Osteoblast (primary cell): ENCODE results near the gene PDP2. TPM values are rescaled to one million over a fixed set of nuclear protein-coding genes. Genes with fewer than 3 reads are reported as not detected.

Experiments
- DNase-seq: peaks from one replicate; pipeline ENCODE4 v3.0.0; 2011; ENCODE audit warnings: low spot score, mixed read lengths; ENCODE audit not compliant: insufficient read length; ENCODE audit errors: missing footprints
- H2AFZ ChIP-seq: 2 replicates; pipeline ENCODE4 v1.6.0; 2011; ENCODE audit warnings: mild to moderate bottlenecking, low read length
- H3K27ac ChIP-seq: 2 replicates; pipeline ENCODE4 v1.5.1; 2011; ENCODE audit warnings: mild to moderate bottlenecking, low read depth, low read length, moderate library complexity
- H3K27me3 ChIP-seq: 2 replicates; pipeline ENCODE4 v1.6.0; 2012; ENCODE audit warnings: mild to moderate bottlenecking, control low read depth, inconsistent platforms, low read length, moderate library complexity; ENCODE audit not compliant: insufficient read depth
- H3K36me3 ChIP-seq: 2 replicates; pipeline ENCODE4 v1.5.1; 2011; ENCODE audit warnings: mild to moderate bottlenecking, low read length, control low read depth, moderate library complexity; ENCODE audit not compliant: insufficient read depth
- H3K4me1 ChIP-seq: 2 replicates; pipeline ENCODE4 v1.5.1; 2011; ENCODE audit warnings: mild to moderate bottlenecking, low read length, control low read depth, moderate library complexity; ENCODE audit not compliant: insufficient read depth
- H3K4me2 ChIP-seq: 2 replicates; pipeline ENCODE4 v1.6.0; 2011; ENCODE audit warnings: mild to moderate bottlenecking, low read length; ENCODE audit not compliant: insufficient read depth
- H3K4me3 ChIP-seq: fragments of 200-600 bp; sonication (generic); 3 replicates; pipeline ENCODE4 v1.5.1; 2012; ENCODE audit warnings: mild to moderate bottlenecking, low read length, inconsistent platforms; ENCODE audit not compliant: insufficient read depth
- H3K79me2 ChIP-seq: 2 replicates; pipeline ENCODE4 v1.6.0; 2012; ENCODE audit warnings: mild to moderate bottlenecking, low read length, control low read depth, inconsistent platforms; ENCODE audit not compliant: insufficient read depth
- H3K9me3 ChIP-seq: 2 replicates; pipeline ENCODE4 v1.5.1; 2011; ENCODE audit warnings: low read depth, low read length, control low read depth
- H4K20me1 ChIP-seq: 2 replicates; pipeline ENCODE4 v1.6.0; 2012; ENCODE audit warnings: mild to moderate bottlenecking, low read length, control low read depth; ENCODE audit not compliant: insufficient read depth
- total RNA-seq: library from RNA; depleted of rRNA; stranded (reverse); fragments of >200 nt; gene quantifications from 2 replicates; pipeline ENCODE4 v1.2.3, GENCODE V29; 2012
- TF ChIP-seq, protein P1 (sequence below): IDR thresholded peaks from 2 replicates; pipeline ENCODE4 v1.5.1; 2011; ENCODE audit warnings: mild to moderate bottlenecking, low read depth, low read length, moderate library complexity; ENCODE audit errors: extremely low read depth

The PDP2 gene
- total RNA-seq, 1 donor, result 13.8 TPM

DNA sequence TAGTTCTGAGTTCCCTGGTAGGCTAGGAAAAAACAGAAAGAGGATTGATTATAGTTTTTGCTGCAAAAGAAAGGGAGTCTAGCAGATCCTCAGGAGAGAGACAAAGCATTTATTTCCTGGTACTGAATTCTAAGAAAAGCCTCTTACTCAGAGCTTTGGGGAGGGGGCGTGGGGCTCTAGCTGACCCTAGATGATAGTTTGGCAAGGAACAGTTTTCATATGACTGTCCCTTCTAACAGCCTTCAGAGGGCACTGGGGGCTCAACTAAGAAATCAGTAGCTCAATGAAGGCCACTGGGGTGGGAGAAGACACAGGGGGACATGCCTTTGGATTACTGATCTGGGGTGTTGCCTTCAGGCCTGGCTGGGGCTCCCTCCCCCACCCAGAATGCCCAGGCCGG, 32.1 kb upstream of the PDP2 start:
- Histone ChIP-seq H3K79me2 (no peaks in the 10 kb centered on the region), H3K27ac (no peak overlapping the region), H3K27me3 (peaks cover 47% of the 10 kb centered on the region), H3K4me1 (no peaks in the 10 kb centered on the region), H3K4me2 (no peak overlapping the region), H2AFZ (no peak overlapping the region), H3K4me3 (no peak overlapping the region), H3K9me3 (no peaks in the 10 kb centered on the region), H3K36me3 (no peaks in the 10 kb centered on the region), H4K20me1 (no peaks in the 10 kb centered on the region)
- peak; percentile 48 for DNase-seq
- TF ChIP-seq, protein P1, sequence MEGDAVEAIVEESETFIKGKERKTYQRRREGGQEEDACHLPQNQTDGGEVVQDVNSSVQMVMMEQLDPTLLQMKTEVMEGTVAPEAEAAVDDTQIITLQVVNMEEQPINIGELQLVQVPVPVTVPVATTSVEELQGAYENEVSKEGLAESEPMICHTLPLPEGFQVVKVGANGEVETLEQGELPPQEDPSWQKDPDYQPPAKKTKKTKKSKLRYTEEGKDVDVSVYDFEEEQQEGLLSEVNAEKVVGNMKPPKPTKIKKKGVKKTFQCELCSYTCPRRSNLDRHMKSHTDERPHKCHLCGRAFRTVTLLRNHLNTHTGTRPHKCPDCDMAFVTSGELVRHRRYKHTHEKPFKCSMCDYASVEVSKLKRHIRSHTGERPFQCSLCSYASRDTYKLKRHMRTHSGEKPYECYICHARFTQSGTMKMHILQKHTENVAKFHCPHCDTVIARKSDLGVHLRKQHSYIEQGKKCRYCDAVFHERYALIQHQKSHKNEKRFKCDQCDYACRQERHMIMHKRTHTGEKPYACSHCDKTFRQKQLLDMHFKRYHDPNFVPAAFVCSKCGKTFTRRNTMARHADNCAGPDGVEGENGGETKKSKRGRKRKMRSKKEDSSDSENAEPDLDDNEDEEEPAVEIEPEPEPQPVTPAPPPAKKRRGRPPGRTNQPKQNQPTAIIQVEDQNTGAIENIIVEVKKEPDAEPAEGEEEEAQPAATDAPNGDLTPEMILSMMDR, result no peak

DNA sequence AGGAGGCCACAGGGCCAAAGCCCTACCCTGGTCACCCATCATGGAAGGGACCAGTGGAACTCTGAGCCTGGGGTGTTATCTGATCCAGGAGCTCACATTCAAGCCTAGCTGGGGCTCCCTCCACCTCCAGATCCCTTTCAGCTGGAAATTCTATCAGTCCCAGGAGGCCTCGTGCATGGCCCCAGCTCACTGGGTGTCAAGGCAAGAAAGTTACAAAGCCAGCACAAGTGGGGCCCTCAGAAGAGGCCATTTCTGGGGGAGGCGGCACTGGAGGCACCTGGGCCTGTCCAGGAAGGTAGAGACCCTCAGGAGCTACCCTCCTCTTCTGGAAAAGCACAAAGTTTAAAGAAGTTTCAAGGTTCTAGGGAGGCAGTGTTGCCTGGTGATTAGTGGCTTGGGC, 31.3 kb upstream of the PDP2 start:
- Histone ChIP-seq H2AFZ (no peak overlapping the region), H3K79me2 (no peaks in the 10 kb centered on the region), H3K4me3 (no peak overlapping the region), H3K27me3 (peaks cover 39% of the 10 kb centered on the region), H3K36me3 (no peaks in the 10 kb centered on the region), H4K20me1 (no peaks in the 10 kb centered on the region), H3K9me3 (no peaks in the 10 kb centered on the region), H3K4me2 (no peak overlapping the region), H3K27ac (no peak overlapping the region), H3K4me1 (no peaks in the 10 kb centered on the region)
- TF ChIP-seq, protein P1, result no peak
- DNase-seq, result no peak

DNA sequence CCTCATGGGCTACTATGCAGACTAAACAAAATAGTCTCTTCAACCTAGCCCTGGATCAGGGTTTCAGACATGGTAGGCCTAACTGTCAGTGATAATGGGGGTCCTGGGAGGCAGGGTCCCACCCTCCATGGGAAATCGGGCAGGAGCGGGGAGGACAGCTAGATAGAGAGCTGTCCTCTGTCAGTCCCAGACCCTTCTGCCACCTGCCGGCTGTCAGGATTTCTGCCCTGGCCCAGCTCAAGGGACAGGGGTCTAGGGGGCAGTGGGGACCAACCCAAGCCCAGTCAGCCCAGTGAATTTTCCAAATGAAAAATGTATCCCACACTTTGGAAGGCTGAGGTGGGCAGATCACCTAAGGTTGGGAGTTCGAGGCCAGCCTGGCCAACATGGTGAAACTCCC, 30.8 kb upstream of the PDP2 start:
- no peak overlapping the region for H2AFZ ChIP-seq
- DNase-seq, result peak; percentile 19
- H3K4me1 ChIP-seq, result no peaks in the 10 kb centered on the region
- H3K9me3 ChIP-seq, result no peaks in the 10 kb centered on the region
- H3K79me2 ChIP-seq, result no peaks in the 10 kb centered on the region
- H3K4me2 ChIP-seq, result no peak overlapping the region
- H3K36me3 ChIP-seq, result no peaks in the 10 kb centered on the region
- H3K4me3 ChIP-seq, result no peak overlapping the region
- peaks cover 34% of the 10 kb centered on the region for H3K27me3 ChIP-seq
- H3K27ac ChIP-seq, result no peak overlapping the region
- TF ChIP-seq, protein P1, result no peak
- no peaks in the 10 kb centered on the region for H4K20me1 ChIP-seq

DNA sequence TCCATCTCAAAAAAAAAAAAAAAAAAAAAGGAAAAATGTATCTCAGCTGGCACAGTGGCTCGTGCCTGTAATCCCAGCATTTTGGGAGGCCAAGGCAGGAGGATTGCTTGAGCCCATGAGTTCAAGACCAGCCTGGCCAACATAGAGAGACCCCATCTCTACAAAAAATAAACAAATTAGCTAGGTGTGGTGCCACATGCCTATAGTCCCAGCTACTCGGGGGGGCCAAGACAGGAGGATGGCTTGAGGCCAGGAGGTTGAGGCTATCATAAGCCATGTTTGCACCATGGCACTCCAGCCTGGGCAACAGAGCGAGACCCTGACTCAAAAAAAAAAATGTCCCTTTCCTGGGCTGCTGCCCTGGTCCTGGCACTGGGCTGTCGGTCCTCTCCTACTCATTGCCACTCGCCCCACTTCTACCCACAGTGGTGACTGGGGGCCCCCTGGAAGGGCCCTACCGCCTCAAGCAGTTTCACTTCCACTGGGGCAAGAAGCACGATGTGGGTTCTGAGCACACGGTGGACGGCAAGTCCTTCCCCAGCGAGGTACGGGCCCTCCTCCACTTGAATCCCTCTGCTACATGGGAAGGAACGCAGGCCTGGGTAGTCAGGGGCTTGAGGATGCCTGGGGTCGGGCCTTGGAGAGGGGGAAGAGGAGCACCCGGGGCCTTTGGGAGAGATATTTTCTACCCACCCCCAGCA, 30.1 kb upstream of the PDP2 start:
- H3K36me3 ChIP-seq, result no peaks in the 10 kb centered on the region
- no peak overlapping the region for H3K27ac ChIP-seq
- TF ChIP-seq, protein P1, result no peak
- H3K4me1 ChIP-seq, result no peaks in the 10 kb centered on the region
- no peak for DNase-seq
- H2AFZ ChIP-seq, result no peak overlapping the region
- H3K4me2 ChIP-seq, result no peak overlapping the region
- H3K9me3 ChIP-seq, result no peaks in the 10 kb centered on the region
- no peaks in the 10 kb centered on the region for H4K20me1 ChIP-seq
- H3K79me2 ChIP-seq, result no peaks in the 10 kb centered on the region
- no peak overlapping the region for H3K4me3 ChIP-seq
- H3K27me3 ChIP-seq, result peaks cover 26% of the 10 kb centered on the region
